Activated CD4-positive, alpha-beta memory T cell treated with anti-CD3 and anti-CD28 coated beads for 36 hours (primary cell): ENCODE measurements around the gene CWC15. TPM values are rescaled to one million over a fixed set of nuclear protein-coding genes. Genes with fewer than 3 reads are reported as not detected.
"Not testable (repeated sequence)": the region's sequence is repeated elsewhere in the genome, so short reads cannot be mapped to it uniquely, and the experiment has no call there.

Experiments used
- CTCF ChIA-PET: fragments of 350-600 bp; sonication (Branson Sonifier 250); formaldehyde crosslinking; loops from one replicate; lab custom pipeline; 2021; ENCODE audit warnings: antibody characterized with exemption, inconsistent platforms; lab: Charles Lee
- POLR2A ChIA-PET: fragments of 350-600 bp; sonication (Branson Sonifier 250); formaldehyde crosslinking; loops from one replicate; lab custom pipeline; 2021; ENCODE audit warnings: antibody characterized with exemption; lab: Charles Lee
- DNase-seq: peaks from one replicate; pipeline ENCODE4 v3.0.0-alpha.2; 2020
- H3K27ac Mint-ChIP-seq: one replicate; pipeline ENCODE4 v1.8.0; 2021; ENCODE audit warnings: mixed read lengths
- H3K27me3 Mint-ChIP-seq: one replicate; pipeline ENCODE4 v1.8.0; 2021; ENCODE audit warnings: mixed read lengths
- H3K36me3 Mint-ChIP-seq: one replicate; pipeline ENCODE4 v1.8.0; 2021; ENCODE audit warnings: mixed read lengths
- H3K4me1 Mint-ChIP-seq: one replicate; pipeline ENCODE4 v1.8.0; 2021; ENCODE audit warnings: low read depth, mixed read lengths
- H3K4me3 Mint-ChIP-seq: one replicate; pipeline ENCODE4 v1.8.0; 2021; ENCODE audit warnings: mild to moderate bottlenecking, mixed read lengths
- H3K9me3 Mint-ChIP-seq: one replicate; pipeline ENCODE4 v1.8.0; 2021; ENCODE audit warnings: mixed read lengths
- intact Hi-C: fragments of 100-400 bp; cut with micrococcal nuclease; formaldehyde crosslinking; loops from one replicate; pipeline ENCODE4 v1.15.1; 2023
- total RNA-seq, 2 experiments: library from RNA; stranded (reverse); gene quantifications; one replicate each; pipeline ENCODE4 v1.2.3, GENCODE V29; 2021

The CWC15 gene
- total RNA-seq, 2 experiments from 2014 or later, result 65.9 to 67.1 TPM

GRCh38 chr11:94926271-94926625, 47.1 kb downstream of the CWC15 start:
- Mint-ChIP-seq H3K4me3 (no peak overlapping the region), H3K27ac (peak overlapping the region; percentile 13), H3K36me3 (peaks cover 9% of the 10 kb centered on the region), H3K4me1 (peaks cover 27% of the 10 kb centered on the region), H3K27me3 (no peaks in the 10 kb centered on the region), H3K9me3 (peaks cover 13% of the 10 kb centered on the region)
- intact Hi-C loops, result loop anchor here (10.0 kb wide), 1 partner anchor 381 kb away; the partner anchor contains the start of gene FUT4
- ChIA-PET POLR2A (no interaction called here), CTCF (interaction anchor here (1.9 kb wide), 1 partner anchor 28 kb away, joined by 4 read pairs; no protein-coding TSS in a partner anchor)
- DNase-seq, result no peak

GRCh38 chr11:94925422-94926270, 47.7 kb downstream of the CWC15 start:
- Mint-ChIP-seq H3K4me1 (peaks cover 27% of the 10 kb centered on the region), H3K36me3 (peaks cover 9% of the 10 kb centered on the region), H3K27me3 (no peaks in the 10 kb centered on the region), H3K9me3 (peaks cover 13% of the 10 kb centered on the region), H3K4me3 (no peak overlapping the region), H3K27ac (peak overlapping the region; percentile 13)
- DNase-seq, result no peak
- ChIA-PET POLR2A (no interaction called here), CTCF (interaction anchor here (1.9 kb wide), 1 partner anchor 28 kb away, joined by 4 read pairs; no protein-coding TSS in a partner anchor)
- intact Hi-C loops, result loop anchor here (2.0 to 10.0 kb wide), 2 partner anchors 47 to 381 kb away; partner anchors contain the start of genes CWC15, FUT4 and KDM4D

- Mint-ChIP-seq H3K9me3 (peaks cover 13% of the 10 kb centered on the region), H3K27ac (peak overlapping the region; percentile 65), H3K27me3 (no peaks in the 10 kb centered on the region), H3K4me1 (peaks cover 27% of the 10 kb centered on the region), H3K4me3 (peak overlapping the region; percentile 14), H3K36me3 (peaks cover 9% of the 10 kb centered on the region)
- DNase-seq, result peak; percentile 20
- ChIA-PET CTCF (no interaction called here), POLR2A (no interaction called here)
- intact Hi-C loops, result loop anchor here (2.0 to 10.0 kb wide), 2 partner anchors 48 to 380 kb away; partner anchors contain the start of genes CWC15, FUT4 and KDM4D
These were observed 48.7 kb downstream of the CWC15 start for GRCh38 chr11:94924612-94925011.

- Mint-ChIP-seq H3K27ac (peak overlapping the region; percentile 65), H3K9me3 (peaks cover 13% of the 10 kb centered on the region), H3K27me3 (no peaks in the 10 kb centered on the region), H3K4me3 (no peak overlapping the region), H3K36me3 (peaks cover 9% of the 10 kb centered on the region), H3K4me1 (peaks cover 27% of the 10 kb centered on the region)
- CTCF ChIA-PET, result no interaction called here
- intact Hi-C loops, result loop anchor here (2.0 to 10.0 kb wide), 2 partner anchors 49 to 379 kb away; partner anchors contain the start of genes CWC15, FUT4 and KDM4D
- DNase-seq, result no peak
- POLR2A ChIA-PET, result no interaction called here
These were observed 49.2 kb downstream of the CWC15 start for GRCh38 chr11:94924171-94924572.

GRCh38 chr11:94923004-94923334, 50.4 kb downstream of the CWC15 start:
- Mint-ChIP-seq H3K27me3 (no peaks in the 10 kb centered on the region), H3K27ac (no peak overlapping the region)
- POLR2A ChIA-PET, result no interaction called here

DNA sequence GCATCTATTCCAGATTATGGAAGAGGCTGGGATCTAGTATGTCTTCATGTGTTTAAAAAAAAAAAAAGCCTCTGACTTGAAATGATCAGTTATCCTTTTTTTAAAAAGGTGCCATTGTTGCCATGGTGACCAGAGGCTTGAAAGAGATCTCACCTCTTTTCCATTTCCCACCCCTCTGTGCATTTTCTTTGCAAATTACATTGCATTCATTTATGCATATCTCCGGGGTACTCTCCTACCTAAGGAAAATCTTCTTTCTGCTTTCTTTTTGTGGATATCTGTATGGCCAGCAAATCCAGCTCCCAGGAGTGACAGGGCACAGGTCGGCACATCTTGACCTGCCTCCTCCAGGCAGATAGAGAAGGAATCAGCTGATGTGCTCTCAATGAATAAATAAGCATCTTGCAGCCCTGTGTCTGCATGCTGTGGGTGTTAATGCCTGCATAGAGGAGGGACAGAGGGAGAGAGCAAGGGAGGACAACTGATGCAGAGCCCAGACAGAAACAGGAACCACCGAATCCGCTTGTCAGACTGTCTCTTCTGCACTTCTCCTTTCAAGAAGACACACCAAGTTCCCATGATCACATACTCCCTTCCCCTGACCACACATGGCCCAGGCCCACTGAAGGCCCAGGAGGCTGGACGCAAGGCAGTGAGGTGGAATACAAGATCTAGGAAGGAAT, 50.9 kb downstream of the CWC15 start:
- H3K36me3 Mint-ChIP-seq, result peaks cover 11% of the 10 kb centered on the region
- H3K9me3 Mint-ChIP-seq, result peaks cover 13% of the 10 kb centered on the region
- ChIA-PET CTCF (interaction anchor here (0.8 kb wide), 1 partner anchor 596 kb away, joined by 3 read pairs; no protein-coding TSS in a partner anchor), POLR2A (no interaction called here)
- H3K27ac Mint-ChIP-seq, result no peak overlapping the region
- no peak overlapping the region for H3K4me3 Mint-ChIP-seq
- no peak for DNase-seq
- intact Hi-C loops, result loop anchor here (10.0 kb wide), 1 partner anchor 378 kb away; the partner anchor contains the start of gene FUT4
- no peaks in the 10 kb centered on the region for H3K27me3 Mint-ChIP-seq
- peaks cover 22% of the 10 kb centered on the region for H3K4me1 Mint-ChIP-seq

More at GRCh38 chr11:94923004-94923334, 50.4 kb downstream of the CWC15 start:
- CTCF ChIA-PET, result no interaction called here
- H3K36me3 Mint-ChIP-seq, result peaks cover 11% of the 10 kb centered on the region
- H3K9me3 Mint-ChIP-seq, result peaks cover 13% of the 10 kb centered on the region
- intact Hi-C loops, result loop anchor here (10.0 kb wide), 1 partner anchor 378 kb away; the partner anchor contains the start of gene FUT4
- H3K4me3 Mint-ChIP-seq, result no peak overlapping the region
- DNase-seq, result no peak
- H3K4me1 Mint-ChIP-seq, result peaks cover 22% of the 10 kb centered on the region

GRCh38 chr11:94920311-94920710, 53.0 kb downstream of the CWC15 start:
- no peak overlapping the region for H3K27ac Mint-ChIP-seq
- POLR2A ChIA-PET, result no interaction called here
- H3K27me3 Mint-ChIP-seq, result no peaks in the 10 kb centered on the region
- H3K9me3 Mint-ChIP-seq, result peaks cover 6% of the 10 kb centered on the region
- DNase-seq, result no peak
- intact Hi-C loops, result loop anchor here (10.0 kb wide), 1 partner anchor 376 kb away; the partner anchor contains the start of gene FUT4
- CTCF ChIA-PET, result no interaction called here
- H3K4me1 Mint-ChIP-seq, result peaks cover 12% of the 10 kb centered on the region
- no peak overlapping the region for H3K4me3 Mint-ChIP-seq
- peaks cover 7% of the 10 kb centered on the region for H3K36me3 Mint-ChIP-seq

DNA sequence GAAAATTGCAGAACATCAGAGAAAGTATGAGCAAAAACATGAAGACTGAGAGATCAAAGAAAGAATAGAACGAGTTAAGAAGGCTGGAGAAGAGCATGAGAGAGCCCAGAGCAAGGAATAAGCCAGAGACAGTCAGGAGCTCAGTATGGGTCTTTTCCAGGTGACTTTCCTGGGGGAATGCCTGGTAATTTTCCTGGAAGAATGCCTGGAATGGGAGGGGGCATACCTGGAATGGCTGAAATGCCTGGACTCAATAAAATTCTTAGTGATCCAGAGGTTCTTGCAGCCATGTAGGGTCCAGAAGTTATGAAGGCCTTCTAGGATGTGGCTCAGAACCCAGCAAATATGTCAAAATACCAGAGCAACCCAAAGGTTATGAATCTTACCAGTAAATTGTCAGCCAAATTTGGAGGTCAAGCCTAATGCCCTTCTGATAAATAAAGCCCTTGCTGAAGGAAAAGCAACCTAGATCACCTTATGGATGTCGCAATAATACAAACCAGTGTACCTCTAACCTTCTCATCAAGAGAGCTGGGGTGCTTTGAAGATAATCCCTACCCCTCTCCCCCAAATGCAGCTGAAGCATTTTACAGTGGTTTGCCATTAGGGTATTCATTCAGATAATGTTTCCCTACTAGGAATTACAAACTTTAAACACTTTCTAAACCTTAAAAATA, 59.5 kb downstream of the CWC15 start:
- H3K36me3 Mint-ChIP-seq, H3K9me3 Mint-ChIP-seq, H3K27me3 Mint-ChIP-seq, H3K4me3 Mint-ChIP-seq, DNase-seq, H3K4me1 Mint-ChIP-seq, H3K27ac Mint-ChIP-seq, POLR2A ChIA-PET, intact Hi-C loops: not testable (repeated sequence)
- CTCF ChIA-PET, result interaction anchor here (1.0 kb wide), 1 partner anchor 16 kb away, joined by 3 read pairs; no protein-coding TSS in a partner anchor

DNA sequence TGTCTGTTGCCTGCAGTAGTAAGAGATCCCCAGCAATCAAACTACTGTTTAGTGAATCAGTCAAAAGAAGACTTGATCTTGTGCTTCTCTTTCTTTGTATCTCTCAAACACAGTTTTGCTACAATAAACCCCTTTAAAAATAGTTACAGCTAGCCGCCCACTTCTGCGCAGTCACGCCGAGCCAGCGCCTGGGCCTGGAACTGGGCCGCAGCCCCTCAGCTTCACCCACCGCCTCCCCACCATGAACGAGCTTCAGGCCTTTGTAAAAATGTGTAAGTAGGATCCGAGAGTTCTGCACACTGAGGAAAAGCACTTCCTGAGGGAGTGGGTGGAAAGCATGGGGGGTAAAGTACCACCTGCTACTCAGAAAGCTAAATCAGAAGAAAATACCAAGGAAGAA, 60.5 kb downstream of the CWC15 start:
- no peak overlapping the region for H3K4me3 Mint-ChIP-seq
- H3K27me3 Mint-ChIP-seq, result no peaks in the 10 kb centered on the region
- H3K4me1 Mint-ChIP-seq, result no peaks in the 10 kb centered on the region
- CTCF ChIA-PET, result interaction anchor here (1.1 kb wide), 1 partner anchor 15 kb away, joined by 3 read pairs; no protein-coding TSS in a partner anchor
- intact Hi-C loops, result no loop called here
- DNase-seq, result no peak
- POLR2A ChIA-PET, result no interaction called here
- no peaks in the 10 kb centered on the region for H3K9me3 Mint-ChIP-seq
- H3K36me3 Mint-ChIP-seq, result no peaks in the 10 kb centered on the region
- no peak overlapping the region for H3K27ac Mint-ChIP-seq
